Transverse colon (tissue), 4 donors: ENCODE results near the gene GZMM.

Experiments used
- CTCF ChIP-seq, 5 experiments: fragments of 200-600 bp in 3 of 5; fragments of 450-650 bp in 2 of 5; sonication (generic) in 3 of 5; IDR thresholded peaks; 1 replicate in 2 of 5; 2 replicates in 3 of 5; pipeline ENCODE4 v1.5.1; 2016 to 2017; ENCODE audit warnings: antibody characterized with exemption in 5 of 5, inconsistent platforms in 3 of 5, mild to moderate bottlenecking in 2 of 5, moderate library complexity in 1 of 5
- POLR2A ChIP-seq: fragments of 450-650 bp; IDR thresholded peaks from one replicate; pipeline ENCODE4 v1.6.1; 2016; ENCODE audit warnings: antibody characterized with exemption, mild to moderate bottlenecking, moderate library complexity
- POLR2AphosphoS5 ChIP-seq, 3 donors: sonication (generic); formaldehyde crosslinking; IDR thresholded peaks; one replicate each; pipeline ENCODE4 v1.6.1; 2016; ENCODE audit warnings: antibody characterized with exemption in 3 of 3

GRCh38 chr19:498977-499623 lies 44.8 kb upstream of the GZMM start:
- TF ChIP-seq CTCF (IDR thresholded peaks at IDR 0.05) = no peak
- TF ChIP-seq POLR2A = no peak
- TF ChIP-seq POLR2AphosphoS5 (IDR thresholded peaks at IDR 0.05) = no peak
